ENCODE data around the gene MCC.

The MCC gene

GRCh38 chr5:113166261-113166660, 322.0 kb downstream of the MCC start:
- no peak for TF ChIP-seq GATA2 (IDR thresholded peaks at IDR 0.05; ENCODE audit: low read depth, low read length)
- TF ChIP-seq GATA3 (IDR thresholded peaks at IDR 0.05; ENCODE audit: low read depth, low read length): no peak

GRCh38 chr5:113164021-113164420, 324.2 kb downstream of the MCC start:
- TF ChIP-seq GATA2 (IDR thresholded peaks at IDR 0.05; ENCODE audit: low read depth, low read length) (no peak), GATA3 (IDR thresholded peaks at IDR 0.05; ENCODE audit: low read depth, low read length) (no peak)

- no peak for TF ChIP-seq GATA2 (IDR thresholded peaks at IDR 0.05; ENCODE audit: low read depth, low read length)
Observed at GRCh38 chr5:113163328-113163727, 324.9 kb downstream of the MCC start.

DNA sequence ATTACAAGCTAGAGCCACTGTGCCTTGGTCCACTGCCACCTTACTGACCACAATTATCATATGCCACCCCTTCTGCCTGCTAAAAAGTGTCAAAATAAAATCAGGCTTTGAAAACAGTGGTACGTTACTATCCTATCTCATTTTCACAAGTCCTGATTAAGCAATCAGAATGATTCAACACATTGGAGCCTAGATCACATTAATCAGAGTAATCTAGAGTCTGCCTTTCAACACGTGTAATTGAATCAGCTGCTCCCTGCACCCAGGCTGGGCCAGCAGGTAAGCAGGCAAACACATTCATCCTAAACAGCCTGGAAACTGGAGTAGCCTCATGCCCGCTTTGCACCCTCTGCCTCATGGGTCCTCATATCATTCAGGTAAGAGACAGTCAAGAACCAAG, 325.5 kb downstream of the MCC start:
- TF ChIP-seq GATA3 (IDR thresholded peaks at IDR 0.05; ENCODE audit: low read depth, low read length): no peak

DNA sequence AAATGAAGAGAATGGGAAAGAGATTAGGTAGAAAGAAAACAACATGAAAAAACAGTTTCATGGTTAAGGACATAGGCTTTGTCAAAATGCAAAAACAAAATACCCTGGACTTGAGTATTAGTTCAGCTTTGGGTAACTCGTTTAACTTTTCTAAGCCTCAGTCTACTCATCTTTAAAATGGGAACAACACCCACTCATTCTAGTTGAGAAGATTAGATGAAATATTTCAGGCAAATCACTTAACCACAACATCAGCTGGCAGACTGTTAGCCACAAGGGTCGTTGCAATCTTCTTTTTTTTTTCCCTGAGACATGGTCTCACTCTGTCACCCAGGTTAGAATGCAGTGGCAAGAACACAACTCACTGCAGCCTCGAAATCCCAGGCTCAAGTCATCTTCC, 326.0 kb downstream of the MCC start:
- TF ChIP-seq GATA2 (IDR thresholded peaks at IDR 0.05; ENCODE audit: low read depth, low read length): no peak
- TF ChIP-seq GATA3 (IDR thresholded peaks at IDR 0.05; ENCODE audit: low read depth, low read length): no peak

- no peak for TF ChIP-seq GATA3 (IDR thresholded peaks at IDR 0.05; ENCODE audit: low read depth, low read length)
- no peak for TF ChIP-seq GATA2 (IDR thresholded peaks at IDR 0.05; ENCODE audit: low read depth, low read length)
Observed at GRCh38 chr5:113161806-113162205, 326.4 kb downstream of the MCC start.

DNA sequence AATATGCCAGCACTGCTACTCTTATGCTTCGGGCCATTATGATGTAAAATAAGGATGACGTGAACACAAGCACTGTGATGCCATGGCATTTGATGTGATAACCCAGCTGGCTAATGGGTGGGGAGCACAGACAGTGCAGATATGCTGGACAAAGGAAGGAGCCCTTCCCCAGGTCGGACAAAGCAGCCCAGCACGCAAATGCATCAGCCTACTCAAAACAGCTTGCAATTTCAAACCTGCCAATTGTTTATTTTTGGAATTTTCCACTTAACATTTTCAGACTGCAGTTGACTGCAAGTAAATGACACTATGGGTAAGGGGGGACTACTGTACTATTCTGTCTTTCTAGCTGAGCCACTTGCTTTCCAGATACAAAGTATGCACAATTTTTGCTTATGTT, 330.4 kb downstream of the MCC start:
- TF ChIP-seq GATA3 (IDR thresholded peaks at IDR 0.05; ENCODE audit: low read depth, low read length) (no peak), GATA2 (IDR thresholded peaks at IDR 0.05; ENCODE audit: low read depth, low read length) (no peak)

DNA sequence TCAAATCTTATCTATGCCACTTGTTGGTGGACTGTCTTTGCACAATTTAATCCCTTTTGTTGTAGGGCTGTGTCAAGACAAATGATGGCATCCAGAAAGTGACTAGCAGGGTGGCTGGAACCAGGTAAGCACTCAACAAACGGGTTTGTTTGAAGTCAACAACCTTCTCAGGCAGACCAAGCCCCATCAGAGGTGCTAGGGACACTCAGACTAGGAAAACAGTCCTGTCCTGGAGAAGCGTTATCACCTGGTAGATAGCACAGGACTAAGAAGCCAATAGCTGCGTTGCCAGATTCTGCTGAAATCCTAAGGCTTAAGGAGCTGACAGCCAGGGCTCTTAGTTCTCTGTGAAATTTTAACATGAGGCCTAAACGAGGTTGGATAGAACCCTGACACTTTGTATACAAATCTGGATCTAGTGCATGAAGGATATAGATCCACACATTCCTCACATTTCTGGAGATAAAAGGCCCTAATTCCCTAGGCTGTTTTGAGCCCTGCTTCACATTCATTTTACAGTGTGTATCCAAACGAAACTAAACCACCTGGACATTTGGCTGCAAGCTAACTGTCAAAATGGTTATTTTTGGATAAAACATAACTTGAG, 331.9 kb downstream of the MCC start:
- no peak for TF ChIP-seq GATA3 (IDR thresholded peaks at IDR 0.05; ENCODE audit: low read depth, low read length)

DNA sequence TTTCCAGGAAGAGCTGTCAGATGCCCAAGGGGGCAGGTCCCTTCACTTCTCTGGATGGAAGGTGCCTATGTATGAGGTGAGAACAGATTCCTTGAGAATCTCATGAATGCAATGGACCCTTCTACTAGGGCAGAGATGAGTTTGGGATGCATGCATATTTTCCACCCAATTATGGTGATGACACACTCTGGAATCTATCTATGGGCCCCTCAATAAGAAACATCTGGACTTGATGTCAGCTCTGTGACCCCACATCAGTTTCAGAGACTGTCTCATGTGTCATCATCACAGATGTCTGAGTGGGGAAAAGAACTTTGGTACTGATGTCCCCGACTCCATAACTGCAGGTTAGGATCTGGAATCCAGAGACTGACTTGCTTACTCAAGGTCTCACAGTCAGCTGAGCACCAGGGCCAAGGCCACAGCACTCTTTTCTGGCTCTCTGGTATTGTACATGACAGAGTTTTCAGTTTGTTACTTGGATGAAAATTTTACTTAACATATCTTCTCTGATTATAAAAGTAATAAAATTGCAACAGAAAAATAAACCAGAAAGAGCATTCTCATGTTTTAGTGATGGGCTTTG, 334.6 kb downstream of the MCC start:
- no peak for TF ChIP-seq GATA3 (IDR thresholded peaks at IDR 0.05; ENCODE audit: low read depth, low read length)
- no peak for TF ChIP-seq GATA2 (IDR thresholded peaks at IDR 0.05; ENCODE audit: low read depth, low read length)

DNA sequence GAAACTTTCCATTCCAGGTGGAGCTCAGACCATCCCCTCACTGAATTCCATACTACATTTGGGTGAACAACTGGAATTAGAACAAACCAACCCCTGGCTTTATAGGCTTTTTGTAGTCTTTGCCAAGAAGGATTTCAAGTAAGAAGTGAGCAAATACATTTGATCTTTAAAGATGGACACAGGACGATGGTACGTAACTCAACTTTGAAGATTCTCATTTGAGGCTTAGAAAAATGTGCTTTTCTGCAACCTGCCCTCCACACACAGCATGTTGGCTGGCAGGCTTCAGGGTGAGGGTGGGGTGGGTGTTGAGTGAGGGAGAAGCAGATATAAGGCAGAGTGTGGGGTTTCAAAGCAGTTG, 335.9 kb downstream of the MCC start:
- TF ChIP-seq GATA2 (IDR thresholded peaks at IDR 0.05; ENCODE audit: low read depth, low read length): no peak
- no peak for TF ChIP-seq GATA3 (IDR thresholded peaks at IDR 0.05; ENCODE audit: low read depth, low read length)

DNA sequence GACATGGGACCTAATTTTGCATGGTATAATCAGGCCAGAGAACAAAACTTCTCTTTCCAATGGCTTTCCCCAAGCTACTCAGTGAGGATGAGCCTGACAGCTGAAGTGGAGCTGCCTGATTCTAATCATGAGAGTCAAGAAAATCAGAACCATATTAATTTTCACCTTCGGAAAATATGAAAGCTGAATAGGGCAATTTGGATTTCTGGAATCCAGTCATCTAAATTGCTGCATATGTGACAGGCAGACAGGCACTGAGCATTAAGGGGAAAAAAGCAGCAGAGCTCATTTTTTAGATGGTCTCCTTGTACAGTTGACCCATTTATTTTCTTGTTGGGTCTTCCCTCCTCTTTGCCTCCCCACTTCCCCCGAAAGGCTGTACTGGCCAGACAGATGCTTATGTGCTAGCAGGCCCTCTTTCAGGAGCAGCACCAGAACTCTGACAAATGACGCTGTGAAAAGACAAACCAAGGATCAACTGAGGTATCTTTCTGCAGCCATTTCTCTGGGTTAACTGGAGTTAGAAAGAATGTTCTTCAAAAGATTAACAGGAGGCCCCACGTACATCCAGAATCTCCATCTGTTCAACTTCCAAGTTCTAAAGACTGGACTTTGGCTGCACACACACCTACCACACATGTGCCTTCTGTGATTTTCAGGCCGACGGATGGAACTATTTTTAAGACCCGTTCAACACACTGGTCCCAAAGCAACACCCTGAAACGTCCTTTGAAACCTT, 336.4 kb downstream of the MCC start:
- TF ChIP-seq GATA3 (IDR thresholded peaks at IDR 0.05; ENCODE audit: low read depth, low read length): no peak
- no peak for TF ChIP-seq GATA2 (IDR thresholded peaks at IDR 0.05; ENCODE audit: low read depth, low read length)

GRCh38 chr5:113150821-113151220, 337.4 kb downstream of the MCC start:
- TF ChIP-seq GATA2 (IDR thresholded peaks at IDR 0.05; ENCODE audit: low read depth, low read length) (no peak), GATA3 (IDR thresholded peaks at IDR 0.05; ENCODE audit: low read depth, low read length) (no peak)

GRCh38 chr5:113150221-113150620, 338.0 kb downstream of the MCC start:
- TF ChIP-seq GATA2 (IDR thresholded peaks at IDR 0.05; ENCODE audit: low read depth, low read length): no peak
- TF ChIP-seq GATA3 (IDR thresholded peaks at IDR 0.05; ENCODE audit: low read depth, low read length): no peak

GRCh38 chr5:113147537-113147936, 340.7 kb downstream of the MCC start:
- TF ChIP-seq GATA3 (IDR thresholded peaks at IDR 0.05; ENCODE audit: low read depth, low read length) (no peak), GATA2 (IDR thresholded peaks at IDR 0.05; ENCODE audit: low read depth, low read length) (no peak)

DNA sequence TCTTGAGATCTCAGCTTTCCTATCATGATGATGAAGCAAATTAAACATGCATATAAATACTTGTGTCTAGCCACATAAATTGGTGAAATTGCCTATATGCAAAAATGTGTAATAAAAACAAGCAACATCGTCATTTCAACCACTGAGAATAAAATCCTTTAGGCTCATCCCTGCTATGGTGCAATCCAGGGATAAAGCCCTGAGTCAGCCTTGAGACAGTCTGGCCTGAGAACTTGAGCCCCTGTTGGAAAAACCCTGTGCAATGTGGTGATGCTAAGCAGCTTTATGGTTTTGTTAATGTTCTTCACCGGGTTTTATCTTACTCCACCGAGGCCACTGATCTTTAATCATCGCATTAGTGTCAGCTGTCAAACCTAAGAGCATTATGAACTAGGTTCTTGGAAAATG, 341.1 kb downstream of the MCC start:
- no peak for TF ChIP-seq GATA3 (IDR thresholded peaks at IDR 0.05; ENCODE audit: low read depth, low read length)
- TF ChIP-seq GATA2 (IDR thresholded peaks at IDR 0.05; ENCODE audit: low read depth, low read length): no peak
